Stimulated activated CD4-positive, alpha-beta T cell treated with anti-CD3 and anti-CD28 coated beads, Interleukin-4, amount 100 ng/mL, for 4 hours (primary cell): ENCODE measurements around the gene ZBTB40.

Experiments used
- DNase-seq, 2 experiments: peaks; one replicate each; pipeline ENCODE4 v3.0.0-alpha.2; 2020

ZBTB40 gene, protein sequence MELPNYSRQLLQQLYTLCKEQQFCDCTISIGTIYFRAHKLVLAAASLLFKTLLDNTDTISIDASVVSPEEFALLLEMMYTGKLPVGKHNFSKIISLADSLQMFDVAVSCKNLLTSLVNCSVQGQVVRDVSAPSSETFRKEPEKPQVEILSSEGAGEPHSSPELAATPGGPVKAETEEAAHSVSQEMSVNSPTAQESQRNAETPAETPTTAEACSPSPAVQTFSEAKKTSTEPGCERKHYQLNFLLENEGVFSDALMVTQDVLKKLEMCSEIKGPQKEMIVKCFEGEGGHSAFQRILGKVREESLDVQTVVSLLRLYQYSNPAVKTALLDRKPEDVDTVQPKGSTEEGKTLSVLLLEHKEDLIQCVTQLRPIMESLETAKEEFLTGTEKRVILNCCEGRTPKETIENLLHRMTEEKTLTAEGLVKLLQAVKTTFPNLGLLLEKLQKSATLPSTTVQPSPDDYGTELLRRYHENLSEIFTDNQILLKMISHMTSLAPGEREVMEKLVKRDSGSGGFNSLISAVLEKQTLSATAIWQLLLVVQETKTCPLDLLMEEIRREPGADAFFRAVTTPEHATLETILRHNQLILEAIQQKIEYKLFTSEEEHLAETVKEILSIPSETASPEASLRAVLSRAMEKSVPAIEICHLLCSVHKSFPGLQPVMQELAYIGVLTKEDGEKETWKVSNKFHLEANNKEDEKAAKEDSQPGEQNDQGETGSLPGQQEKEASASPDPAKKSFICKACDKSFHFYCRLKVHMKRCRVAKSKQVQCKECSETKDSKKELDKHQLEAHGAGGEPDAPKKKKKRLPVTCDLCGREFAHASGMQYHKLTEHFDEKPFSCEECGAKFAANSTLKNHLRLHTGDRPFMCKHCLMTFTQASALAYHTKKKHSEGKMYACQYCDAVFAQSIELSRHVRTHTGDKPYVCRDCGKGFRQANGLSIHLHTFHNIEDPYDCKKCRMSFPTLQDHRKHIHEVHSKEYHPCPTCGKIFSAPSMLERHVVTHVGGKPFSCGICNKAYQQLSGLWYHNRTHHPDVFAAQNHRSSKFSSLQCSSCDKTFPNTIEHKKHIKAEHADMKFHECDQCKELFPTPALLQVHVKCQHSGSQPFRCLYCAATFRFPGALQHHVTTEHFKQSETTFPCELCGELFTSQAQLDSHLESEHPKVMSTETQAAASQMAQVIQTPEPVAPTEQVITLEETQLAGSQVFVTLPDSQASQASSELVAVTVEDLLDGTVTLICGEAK

DNA sequence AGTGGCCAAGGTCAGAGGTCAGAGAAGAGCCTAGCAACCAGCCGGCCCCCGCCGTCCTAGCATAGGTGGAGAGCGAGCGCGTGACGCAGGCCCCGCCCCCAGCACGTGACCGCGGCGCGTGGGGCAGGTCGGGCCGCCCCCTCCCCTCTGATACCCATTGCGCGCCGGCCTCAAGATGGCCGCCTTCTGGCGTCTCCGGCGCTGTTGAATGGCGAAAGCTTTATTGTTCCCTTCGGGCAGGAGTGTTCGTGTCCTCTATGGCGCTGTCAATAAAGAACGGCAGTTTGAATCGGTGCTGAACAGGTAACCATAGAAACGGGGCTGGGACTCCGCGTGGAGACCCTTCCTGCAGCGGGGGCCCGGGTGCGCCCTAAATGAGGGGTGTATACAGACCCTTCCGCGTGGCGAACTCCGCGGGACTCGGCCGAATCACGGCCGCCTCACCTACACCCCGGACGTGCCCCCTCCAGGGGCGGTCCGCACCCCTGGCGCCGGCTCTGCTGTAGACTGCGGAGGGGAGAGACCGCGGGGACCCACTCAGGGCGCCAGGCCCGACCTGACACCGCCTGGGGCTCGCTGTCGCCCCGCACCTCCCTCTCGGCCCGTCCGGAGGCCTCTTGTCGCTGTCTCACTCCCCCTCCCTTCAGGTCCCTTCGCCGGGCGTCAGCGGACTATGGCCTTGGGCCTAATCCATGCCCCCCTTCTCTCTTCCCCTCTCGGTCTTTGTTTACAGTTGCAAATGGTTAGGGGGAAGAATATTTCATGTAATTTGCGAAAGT lies at the start of gene ZBTB40:
Gene ZBTB40, plus strand, starts transcription at position 150 of the 779 bp plus-strand sequence. CDS start 38,098 bp downstream, outside the sequence.
- peak; percentile 93 to 94 for DNase-seq

DNA sequence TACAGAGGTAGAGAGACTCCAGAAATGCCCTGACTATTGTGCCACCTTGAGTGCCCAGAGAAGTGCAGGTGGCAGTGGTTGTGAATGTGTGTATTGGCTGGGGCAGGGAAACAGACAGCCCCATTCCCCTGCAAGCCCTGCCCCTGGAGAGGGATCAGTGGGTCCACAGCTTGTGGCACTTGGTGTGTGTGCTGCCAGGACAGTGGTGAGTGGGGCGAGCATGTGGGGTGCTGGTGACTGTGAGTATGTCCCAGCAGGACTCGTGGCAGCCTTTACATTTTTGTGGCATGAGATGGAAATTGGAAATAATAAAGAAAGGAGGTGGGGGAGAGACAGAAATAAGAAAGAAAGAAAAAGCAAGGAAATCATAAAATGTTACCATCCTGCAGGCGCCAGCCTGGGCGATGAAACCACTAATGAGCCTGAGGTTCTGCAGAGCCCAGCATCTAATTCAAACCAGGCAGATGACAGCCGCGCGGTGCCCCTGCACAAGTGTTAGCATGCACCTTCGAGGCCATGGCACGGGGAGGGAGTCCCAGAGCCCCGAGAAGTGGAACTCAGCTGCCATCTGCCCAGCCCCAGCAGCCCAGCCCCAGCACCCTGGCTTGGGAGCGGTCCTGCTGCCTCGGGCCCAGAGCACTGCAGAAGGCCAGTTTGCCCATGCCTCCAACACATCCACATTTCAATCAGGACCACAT lies 49.1 kb upstream of the ZBTB40 start:
- no peak for DNase-seq

GRCh38 chr1:22404486-22404885 lies 47.2 kb upstream of the ZBTB40 start:
- DNase-seq, result no peak

DNA sequence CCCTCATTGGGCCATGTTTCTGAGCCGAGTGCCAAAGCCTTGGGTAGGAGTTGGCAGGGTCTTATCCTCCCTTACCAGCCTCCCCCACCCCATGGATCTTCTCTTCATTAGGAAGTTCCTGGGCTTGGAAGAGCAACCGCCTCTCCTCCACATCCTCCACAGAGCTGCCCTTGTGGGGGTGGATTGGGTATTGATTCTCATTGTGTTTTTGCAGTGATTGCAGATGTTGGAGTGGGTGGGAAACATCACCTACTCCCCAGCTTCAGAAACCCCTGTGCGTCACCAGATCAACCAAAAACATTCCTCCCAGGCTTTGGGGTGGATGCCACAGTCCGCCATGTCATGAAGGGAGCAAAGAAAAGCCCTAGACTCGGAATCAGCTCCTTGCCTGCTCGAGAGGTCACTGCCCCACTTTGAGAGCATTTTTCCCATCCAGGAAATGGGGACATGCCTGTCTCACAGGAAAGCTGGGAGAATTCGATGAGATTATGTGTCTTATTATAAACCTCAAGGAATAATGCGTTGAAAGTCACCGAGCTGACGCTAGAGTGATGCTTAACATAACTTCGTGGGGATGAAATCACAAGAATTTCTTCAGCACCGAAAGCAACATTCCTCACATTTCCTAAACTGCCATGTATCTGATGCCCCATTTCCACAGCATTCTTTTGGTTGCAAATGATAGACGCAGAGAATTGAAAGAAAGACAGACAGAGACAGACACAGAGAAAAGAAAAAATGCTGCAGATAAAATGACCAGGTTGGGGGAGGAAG lies 44.7 kb upstream of the ZBTB40 start:
- DNase-seq, result no peak

DNA sequence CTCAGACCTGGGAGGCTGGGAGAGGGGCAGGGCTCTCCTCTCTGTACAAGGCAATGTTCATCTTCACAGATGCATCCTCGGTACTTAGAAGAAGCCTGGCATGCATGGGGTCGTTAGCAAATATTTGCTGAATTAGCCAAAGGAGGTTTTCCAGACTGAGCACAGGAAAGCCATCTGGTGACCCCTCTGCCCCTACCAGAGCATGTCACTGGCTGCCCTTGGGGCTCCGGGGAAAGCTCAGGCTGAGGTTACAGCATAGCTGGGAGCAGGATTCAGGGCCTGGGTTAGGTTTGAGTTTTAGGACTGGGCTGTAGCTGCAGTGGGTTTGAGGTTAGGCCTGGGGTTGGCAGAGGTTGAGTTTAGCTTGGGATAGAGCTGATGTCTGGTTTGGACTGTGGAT lies 43.4 kb upstream of the ZBTB40 start:
- no peak for DNase-seq

- DNase-seq, result no peak
Observed at GRCh38 chr1:22410401-22410800, 41.2 kb upstream of the ZBTB40 start.

- no peak for DNase-seq
Observed at GRCh38 chr1:22410928-22411495, 40.6 kb upstream of the ZBTB40 start.

GRCh38 chr1:22411589-22411988 lies 40.1 kb upstream of the ZBTB40 start:
- DNase-seq, result no peak

GRCh38 chr1:22412932-22413727 lies 38.5 kb upstream of the ZBTB40 start:
- no peak for DNase-seq

DNA sequence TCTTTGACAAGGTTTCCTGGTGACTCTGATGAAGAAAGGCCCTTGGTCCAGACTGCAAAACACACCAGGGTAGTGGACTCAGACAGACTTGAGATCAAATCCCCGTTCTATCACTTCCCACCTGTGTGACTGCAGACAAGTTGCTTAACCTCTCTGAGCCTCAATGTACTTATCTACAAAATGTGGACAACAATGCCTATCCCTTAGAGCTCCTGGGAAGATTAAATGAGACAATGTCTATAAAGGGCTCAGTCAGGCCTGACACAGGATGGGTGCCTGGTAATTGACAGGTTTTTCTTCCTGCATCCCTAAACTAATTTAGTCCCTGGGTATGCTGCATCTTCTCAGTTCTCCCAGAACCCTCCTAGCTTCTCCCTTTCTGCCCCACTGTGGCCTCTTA lies 37.9 kb upstream of the ZBTB40 start:
- DNase-seq, result no peak

GRCh38 chr1:22414244-22414751 lies 37.4 kb upstream of the ZBTB40 start:
- DNase-seq, result no peak

GRCh38 chr1:22415489-22415888 lies 36.2 kb upstream of the ZBTB40 start:
- DNase-seq, result no peak

- DNase-seq, result peak; percentile 49 to 65
Observed at GRCh38 chr1:22416555-22417454, 34.8 kb upstream of the ZBTB40 start.

GRCh38 chr1:22417466-22417865 lies 34.2 kb upstream of the ZBTB40 start:
- no peak for DNase-seq

- no peak for DNase-seq
Observed at GRCh38 chr1:22418312-22418711, 33.3 kb upstream of the ZBTB40 start.

DNA sequence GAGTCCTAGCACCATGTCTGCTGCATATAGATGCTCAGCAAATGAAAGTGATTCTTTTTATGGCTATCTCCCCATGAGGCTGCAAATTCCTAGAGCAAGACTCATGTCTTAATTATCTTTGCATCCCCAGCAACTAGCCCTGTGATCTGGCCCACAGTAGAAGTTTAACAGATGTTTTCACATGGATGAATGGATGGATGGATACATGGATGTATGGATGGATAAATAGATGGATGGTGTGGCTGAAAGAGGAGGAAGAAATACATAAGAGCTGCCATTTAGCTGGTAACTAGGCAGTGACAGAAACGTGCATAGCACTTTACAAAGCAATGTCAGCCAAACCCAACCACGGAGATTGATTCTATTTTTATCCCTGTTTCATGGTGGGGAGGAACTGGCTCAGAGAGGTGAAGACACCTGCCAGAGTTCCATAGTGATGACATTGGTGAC lies 32.7 kb upstream of the ZBTB40 start:
- no peak for DNase-seq

DNA sequence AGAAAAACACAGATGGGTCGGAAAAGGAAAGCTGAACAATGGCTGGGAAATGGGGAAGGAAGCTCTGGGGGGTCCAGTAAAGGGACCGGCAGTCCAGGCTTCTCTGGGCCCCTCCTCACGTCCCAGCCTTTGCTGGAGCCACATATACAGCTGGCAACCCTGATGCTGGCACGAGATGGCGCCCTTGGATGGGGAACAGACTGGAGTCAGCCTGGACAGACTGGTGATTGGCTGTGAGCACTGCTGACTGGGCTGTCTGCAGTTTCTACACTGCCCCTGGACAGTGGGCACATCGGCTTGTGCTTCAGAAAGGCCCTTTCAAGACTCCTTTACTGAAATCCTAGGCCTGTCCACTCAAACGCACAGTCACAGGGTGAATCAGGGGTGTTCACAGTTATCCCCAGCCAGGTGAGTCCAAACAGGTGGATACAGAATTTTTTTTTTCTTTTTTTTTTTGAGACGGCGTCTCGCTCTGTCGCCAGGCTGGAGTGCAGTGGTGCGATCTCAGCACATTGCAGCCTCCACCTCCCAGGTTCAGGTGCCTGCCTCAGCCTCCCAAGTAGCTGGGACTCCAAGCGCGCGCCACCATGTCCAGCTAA lies 31.1 kb upstream of the ZBTB40 start:
- peak; percentile 32 to 51 for DNase-seq

DNA sequence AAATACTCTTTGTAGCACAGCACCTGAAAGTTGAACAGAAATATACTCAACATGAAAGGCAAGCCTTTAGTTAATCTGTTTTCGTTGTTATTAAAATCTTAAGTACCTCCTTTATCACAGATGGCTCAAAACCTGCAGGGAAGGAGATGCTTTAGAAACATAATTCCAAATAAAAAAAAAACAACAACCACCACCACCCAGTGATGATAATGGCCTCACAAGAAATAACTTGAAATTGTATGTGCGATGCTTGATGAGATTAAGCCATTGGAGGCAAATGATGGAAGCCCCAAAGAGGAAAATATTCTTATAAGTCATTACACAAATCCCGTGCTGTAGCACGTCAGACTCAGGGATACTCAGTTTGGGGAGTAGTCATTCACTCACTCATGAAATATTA lies 24.9 kb upstream of the ZBTB40 start:
- no peak for DNase-seq
